Hepatocyte (in vitro differentiated cells): Measurements from ENCODE around the gene TMEM182.

Source experiments
- EZH2 ChIP-seq: fragments of 200-600 bp; sonication (generic); IDR thresholded peaks from 2 replicates; pipeline ENCODE4 v1.6.1; 2016; ENCODE audit warnings: antibody characterized with exemption, mild to moderate bottlenecking, borderline replicate concordance
- TF ChIP-seq, protein P1 (sequence below): fragments of 200-600 bp; sonication (generic); IDR thresholded peaks from 2 replicates; pipeline ENCODE4 v1.5.1; 2016; ENCODE audit warnings: antibody characterized with exemption, mild to moderate bottlenecking; ENCODE audit not compliant: poor library complexity

DNA sequence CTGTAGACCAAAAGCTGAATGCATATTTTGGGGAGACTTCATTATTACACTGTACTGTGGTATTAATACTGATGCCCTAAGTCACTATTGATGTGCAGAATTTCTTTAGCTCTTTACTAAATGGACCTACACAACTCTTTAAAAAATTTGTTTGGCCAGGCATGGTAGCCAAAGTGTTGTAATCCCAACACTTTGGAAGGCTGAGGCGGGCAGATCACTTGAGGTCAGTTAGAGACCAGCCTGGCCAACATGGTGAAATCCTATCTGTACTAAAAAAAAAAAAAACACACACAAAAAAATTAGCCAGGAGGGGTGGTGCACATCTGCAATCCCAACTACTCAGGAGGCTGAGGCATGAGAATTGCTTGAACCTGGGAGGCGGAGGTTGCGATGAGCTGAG, 6.4 kb downstream of the TMEM182 start:
- TF ChIP-seq EZH2, result no peak
- TF ChIP-seq, protein P1, sequence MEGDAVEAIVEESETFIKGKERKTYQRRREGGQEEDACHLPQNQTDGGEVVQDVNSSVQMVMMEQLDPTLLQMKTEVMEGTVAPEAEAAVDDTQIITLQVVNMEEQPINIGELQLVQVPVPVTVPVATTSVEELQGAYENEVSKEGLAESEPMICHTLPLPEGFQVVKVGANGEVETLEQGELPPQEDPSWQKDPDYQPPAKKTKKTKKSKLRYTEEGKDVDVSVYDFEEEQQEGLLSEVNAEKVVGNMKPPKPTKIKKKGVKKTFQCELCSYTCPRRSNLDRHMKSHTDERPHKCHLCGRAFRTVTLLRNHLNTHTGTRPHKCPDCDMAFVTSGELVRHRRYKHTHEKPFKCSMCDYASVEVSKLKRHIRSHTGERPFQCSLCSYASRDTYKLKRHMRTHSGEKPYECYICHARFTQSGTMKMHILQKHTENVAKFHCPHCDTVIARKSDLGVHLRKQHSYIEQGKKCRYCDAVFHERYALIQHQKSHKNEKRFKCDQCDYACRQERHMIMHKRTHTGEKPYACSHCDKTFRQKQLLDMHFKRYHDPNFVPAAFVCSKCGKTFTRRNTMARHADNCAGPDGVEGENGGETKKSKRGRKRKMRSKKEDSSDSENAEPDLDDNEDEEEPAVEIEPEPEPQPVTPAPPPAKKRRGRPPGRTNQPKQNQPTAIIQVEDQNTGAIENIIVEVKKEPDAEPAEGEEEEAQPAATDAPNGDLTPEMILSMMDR, result no peak
